IPS DF 4.7 (cell line): Measurements from ENCODE around the gene FCHSD2.
"Not testable (repeated sequence)": the region's sequence is repeated elsewhere in the genome, so short reads cannot be mapped to it uniquely, and the experiment has no call there.

Source experiments
- DNase-seq: peaks from one replicate; pipeline ENCODE4 v3.0.0-alpha.2; 2013; ENCODE audit warnings: low spot score; ENCODE audit errors: extremely low read depth

The FCHSD2 gene

DNA sequence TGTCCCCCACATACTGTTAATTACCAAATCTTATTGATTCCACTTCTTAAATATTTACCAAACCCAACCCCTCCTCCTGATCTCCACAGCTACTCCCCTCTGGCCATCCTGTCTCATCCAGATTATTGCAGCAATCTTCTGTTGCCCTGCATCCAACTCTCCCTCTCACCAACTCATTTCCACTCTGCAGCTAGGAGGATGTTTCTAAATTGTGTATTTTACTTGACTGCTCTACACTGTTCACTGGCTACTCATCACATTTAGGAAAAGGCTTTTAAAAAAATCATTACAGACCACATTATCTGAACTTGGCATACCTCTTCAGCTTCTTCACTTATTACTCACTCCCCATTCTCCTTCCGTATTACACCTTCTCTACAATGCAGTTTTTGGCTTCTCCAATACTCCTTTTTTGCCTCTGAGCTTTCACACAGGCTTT, 210.0 kb downstream of the FCHSD2 start:
- no peak for DNase-seq

DNA sequence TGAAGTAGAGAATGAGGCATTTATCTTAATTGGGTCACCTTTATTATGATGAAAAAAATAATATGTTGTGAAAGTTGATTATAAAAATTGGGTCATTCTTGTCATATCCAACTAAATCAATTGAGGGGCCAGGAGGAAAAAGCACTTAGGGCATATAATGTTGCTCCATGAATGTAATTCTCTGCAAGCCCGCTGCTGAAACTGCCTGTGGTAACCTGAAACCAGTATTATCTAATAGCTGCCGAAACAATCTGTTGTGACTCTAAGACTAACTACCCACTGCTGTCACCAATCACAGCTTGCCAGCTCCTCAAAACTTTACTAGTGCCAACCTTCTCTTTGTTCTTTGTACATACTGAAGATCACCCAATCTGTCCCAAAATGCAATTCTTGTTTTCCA, 212.1 kb downstream of the FCHSD2 start:
- no peak for DNase-seq

DNA sequence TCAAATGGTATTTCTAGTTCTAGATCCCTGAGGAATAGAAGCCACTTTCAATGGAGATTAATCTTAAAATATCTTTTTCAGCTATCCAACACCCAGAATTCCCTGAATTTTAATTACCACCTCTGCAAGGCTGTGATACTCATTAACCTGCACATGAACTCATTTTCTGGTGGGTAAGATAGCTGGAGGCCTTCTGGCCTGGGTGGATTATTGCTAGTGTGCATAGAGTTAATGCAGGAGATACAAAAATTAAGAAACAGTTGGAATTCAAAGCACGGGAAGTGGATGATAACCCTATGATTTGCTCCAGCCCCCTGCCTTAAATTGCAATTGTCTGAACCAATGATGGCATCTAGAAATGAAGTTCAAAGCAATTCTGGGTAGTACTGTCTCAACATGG, 212.9 kb downstream of the FCHSD2 start:
- DNase-seq: no peak

DNA sequence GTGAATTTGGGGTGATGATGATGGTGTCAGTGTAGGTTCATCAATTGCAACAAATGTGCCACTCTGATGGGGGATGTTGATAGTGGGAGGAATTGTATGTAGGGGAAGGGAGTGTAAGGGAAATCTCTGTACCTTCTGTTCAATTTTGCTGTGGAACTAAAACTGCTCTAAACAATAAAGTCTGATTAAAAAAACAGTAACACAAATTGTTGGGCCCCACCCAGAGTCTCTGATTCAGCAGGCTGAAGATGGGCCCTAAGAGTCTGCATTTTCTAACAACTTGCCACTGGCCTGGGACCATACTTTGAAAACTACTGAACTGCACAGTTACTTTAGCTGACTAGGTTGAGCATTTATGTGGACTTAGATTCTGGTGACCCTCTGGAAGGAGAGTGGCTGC, 214.7 kb downstream of the FCHSD2 start:
- no peak for DNase-seq

DNA sequence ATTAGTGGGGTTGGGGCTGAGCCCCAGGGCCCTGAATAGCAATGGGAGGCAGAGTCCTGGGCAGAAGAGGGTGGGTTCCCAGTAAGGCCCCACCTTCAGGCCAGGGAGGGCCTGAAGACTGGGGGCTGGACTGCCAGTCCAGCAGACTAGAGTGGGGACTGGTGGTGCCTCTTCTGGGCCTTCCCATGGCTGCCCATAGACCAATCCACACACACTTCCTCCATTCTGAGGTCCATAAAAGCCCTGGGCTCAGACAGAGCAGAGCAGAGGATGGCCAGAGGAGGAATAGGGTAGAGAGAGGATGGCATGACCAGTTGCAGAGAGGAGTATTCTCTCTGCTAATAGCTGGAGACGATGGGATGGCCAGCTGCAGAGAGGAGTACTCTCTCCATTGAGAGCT, 216.0 kb downstream of the FCHSD2 start:
- DNase-seq: no peak

DNA sequence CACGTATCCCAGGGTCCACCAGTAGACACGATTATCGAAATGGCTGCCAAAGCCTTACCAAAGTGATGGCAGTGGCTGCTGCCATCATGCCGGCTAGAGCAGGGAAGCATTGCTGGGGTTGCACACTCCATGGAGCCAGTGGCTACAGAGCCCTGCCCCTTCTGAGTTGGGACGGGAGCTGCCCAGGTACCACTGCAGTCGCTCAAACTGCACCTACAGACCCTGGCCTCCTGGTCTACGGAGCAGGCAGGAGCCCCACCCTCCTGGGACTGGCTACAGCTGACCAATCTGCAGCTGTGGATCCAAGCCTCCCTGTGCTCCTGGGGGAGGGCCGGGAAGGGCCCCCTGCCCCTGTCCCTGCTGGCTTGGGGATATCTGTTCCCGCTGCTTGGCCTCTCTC, 216.5 kb downstream of the FCHSD2 start:
- DNase-seq: no peak

DNA sequence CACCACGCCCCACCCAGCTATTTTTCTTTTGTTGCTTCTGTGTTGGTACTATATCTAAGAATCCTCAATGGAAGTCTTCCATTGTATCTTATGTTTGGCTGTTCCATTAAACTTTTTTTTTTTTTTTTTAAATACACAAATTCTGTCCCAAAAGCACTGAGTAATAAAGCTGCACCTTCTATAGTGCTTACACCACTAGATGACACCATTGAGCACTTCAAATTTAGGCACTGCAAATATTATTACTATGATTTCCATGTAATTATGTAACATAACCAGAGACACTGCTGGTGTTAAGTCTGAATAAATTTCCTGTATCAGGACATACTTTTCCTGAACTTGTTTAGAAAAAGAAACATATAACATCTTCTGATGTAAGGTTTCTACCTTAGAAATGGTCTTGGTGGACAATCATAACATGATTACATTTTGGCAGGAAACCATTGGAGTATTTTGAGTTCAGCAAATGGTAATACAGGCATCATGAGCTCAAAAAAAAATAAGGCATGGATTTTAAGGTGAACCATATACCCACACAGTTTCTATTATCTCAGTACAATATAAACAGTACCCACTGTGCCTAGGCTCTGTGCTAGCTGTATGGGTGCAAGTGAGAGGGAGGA, 217.4 kb downstream of the FCHSD2 start:
- no peak for DNase-seq

DNA sequence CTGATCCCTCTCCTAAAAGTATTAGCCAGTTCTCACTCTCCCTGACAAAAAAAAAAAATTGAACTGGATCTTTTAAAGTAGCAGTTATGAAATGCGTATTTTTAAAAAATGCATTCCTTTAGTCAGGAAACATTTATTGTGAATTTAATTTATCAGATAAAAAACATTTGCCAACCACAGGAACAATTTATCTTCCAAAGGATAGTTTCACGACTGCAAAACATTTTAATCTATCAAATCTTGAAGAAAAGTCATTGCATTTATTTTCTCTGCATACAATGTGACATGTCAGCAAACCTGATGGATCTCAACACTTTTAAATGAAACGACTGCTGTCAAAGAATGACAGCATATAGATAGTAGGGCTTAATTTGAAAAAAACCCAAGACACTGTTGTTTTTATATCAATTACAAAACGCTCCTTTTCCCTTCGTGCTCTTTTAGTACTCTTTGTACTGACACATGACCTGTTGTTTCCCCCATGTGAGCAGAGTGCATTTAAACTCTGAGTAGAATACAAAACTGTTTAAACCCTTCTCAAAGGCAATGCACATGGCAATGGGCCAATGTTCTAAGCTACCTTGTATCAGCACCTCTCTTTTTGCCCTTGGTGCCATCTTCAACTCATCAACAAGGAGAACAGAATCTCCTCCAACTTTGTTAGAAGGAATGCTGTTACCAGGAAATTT, 220.9 kb downstream of the FCHSD2 start:
- DNase-seq: no peak

DNA sequence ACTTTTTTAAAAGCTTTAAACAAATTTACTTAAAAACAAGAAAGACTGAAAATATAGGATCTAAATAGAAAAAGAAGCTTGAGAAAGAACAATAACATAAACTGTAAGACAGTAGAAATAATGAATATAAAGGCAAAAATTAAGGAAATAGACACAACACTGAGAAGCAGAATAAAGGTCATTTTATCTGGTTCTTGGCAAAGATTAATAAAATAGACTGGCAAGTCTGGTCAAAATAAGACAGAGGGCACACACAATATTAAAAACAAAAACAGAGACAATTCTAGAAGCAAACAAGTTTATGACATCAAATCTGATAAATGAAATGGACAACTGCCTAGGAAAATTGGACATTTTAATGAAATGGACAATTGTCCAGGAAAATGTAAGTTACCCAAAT, 222.1 kb downstream of the FCHSD2 start:
- DNase-seq: no peak

DNA sequence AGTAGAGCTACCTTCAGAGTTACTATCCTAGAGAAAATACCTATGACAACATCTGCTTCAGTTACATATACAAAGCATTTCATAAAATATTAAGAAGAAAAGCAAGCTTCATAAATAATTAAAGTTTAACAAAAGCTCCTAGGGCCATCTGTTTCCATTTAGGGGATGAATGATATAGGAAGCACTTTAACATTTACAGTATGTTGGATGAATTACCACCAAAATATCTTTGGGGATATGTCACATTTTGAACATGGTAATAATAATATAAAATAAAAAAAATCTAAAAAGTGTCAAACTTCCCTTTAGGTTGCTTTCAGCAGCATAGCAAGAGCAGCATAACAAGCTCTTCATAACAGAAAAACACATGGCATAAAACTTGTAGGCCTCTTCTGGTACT, 223.3 kb downstream of the FCHSD2 start:
- no peak for DNase-seq

DNA sequence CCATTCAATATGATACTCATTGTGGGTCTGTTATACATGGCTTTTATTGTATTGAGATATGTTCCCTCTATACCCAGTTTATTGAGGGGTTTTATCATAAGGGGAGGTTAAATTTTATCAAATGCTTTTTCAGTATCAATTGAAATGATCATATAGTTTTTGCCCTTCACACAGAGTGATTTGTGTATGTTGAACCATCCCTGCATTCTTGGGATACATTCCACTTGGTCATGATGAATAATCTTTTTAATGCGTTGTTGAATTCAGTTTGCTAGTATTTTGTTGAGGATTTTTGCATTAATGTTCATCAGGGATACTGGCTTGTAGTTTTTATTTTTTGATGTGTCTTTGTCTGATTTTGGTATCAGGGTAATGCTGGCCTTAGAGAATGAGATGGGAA, 229.9 kb downstream of the FCHSD2 start:
- DNase-seq: no peak

DNA sequence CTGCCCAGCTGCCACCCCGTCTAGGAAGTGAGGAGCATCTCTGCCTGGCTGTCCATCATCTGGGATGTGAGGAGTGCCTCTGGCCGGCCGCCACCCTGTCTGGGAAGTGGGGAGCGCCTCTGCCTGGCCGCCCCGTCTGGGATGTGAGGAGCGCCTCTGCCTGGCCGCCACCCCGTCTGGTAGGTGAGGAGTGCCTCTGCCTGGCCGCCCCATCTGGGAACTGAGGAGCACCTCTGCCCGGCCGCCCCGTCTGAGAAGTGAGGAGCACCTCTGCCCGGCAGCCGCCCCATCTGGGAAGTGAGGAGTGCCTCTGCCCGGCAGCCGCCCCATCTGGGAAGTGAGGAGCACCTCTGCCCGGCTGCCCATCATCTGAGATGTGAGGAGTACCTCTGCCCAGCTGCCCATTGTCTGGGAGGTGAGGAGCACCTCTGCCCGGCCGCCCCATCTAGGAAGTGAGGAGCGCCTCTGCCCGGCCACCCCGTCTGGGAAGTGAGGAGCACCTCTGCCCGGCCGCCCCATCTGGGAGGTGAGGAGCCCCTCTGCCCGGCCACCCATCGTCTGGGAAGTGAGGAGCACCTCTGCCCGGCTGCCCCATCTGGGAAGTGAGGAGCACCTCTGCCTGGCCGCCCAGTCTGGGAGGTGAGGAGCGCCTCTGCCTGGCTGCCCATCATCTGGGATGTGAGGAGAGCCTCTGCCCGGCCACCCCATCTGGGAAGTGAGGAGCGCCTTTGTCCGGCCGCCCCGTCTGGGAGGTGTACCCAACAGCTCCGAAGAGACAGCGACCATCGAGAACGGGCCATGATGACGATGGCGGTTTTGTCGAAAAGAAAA, 232.3 kb downstream of the FCHSD2 start:
- DNase-seq: not testable (repeated sequence)

DNA sequence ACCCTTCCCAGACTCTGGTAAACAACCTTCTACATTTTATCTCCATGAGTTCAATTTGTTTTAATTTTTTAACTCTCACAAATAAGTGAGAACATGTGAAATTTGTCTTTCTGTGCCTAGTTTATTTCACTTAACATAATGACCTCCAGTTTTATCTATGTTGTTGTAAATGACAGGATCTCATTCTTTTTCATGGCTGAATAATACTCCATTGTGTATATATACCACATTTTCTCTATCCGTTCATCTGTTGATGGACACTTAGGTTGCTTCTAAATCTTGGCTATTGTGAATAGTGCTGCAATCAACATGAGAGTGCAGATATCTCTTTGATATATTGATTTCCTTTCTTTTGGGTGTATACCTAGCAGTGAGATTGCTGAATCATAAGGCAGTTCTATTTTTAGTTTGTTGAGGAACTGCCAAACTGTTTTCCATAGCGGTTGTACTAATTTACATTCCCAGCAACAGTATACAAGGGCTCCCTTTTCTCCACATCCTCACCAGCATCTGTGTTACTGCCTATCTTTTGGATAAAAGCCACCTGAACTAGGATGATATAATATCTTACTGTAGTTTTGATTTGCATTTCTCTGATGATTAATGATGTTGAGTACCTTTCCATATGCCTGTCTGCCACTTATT, 234.0 kb downstream of the FCHSD2 start:
- no peak for DNase-seq

DNA sequence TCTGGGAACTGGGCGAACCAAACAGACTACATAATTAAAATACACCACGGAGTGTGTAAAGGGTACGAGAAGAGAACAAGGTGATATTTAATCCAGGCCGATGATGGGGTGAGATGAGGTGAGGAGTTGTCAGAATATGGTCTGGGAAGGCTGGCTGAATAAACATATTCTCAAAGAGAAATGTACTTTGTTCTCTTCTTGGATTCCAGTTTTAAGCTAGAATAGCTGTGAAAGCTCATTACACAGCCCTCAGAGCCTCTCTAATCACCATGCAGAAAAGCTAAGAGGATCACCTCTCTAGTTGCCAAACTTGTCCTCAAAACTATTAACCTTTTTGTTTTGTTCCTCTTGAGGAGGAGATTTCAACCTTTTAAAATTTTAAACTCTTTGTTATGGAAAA, 238.1 kb downstream of the FCHSD2 start:
- DNase-seq: no peak

DNA sequence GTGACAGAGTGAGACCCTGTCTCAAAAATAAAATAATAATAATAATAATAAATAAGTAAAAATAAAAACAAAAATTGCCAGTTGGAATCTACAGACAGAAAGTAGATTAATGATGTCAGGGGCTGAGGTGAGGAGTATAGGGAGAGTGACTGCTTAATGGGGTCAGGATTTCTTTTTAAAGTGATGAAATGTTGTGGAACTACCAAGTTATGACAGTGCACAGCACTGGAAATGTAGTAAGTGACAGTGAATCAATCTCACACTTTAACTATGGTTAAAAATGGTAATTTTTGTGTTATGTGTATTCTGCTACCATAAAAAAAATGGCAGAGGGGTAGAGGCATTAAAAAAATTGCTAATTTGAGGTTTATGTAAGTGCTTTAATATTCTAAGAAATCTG, 240.7 kb downstream of the FCHSD2 start:
- DNase-seq: no peak

DNA sequence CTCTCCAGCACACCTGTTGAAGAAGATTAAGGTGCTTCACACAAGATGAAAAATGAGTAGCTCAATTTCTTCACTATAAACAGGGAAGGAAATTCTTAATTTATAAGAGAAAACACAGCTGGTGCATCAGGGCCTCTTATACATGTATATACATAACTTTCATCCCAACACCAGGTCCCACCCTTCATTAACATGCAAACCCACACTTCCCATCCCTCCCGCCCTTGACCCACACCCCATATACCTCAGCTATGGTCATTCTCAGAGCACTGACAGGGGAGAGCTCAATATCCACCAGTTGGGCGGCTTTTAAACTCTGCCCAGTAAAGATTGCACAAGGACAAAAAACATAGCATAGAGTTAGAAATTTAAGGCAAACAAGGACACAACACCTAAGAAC, 242.1 kb downstream of the FCHSD2 start:
- no peak for DNase-seq

DNA sequence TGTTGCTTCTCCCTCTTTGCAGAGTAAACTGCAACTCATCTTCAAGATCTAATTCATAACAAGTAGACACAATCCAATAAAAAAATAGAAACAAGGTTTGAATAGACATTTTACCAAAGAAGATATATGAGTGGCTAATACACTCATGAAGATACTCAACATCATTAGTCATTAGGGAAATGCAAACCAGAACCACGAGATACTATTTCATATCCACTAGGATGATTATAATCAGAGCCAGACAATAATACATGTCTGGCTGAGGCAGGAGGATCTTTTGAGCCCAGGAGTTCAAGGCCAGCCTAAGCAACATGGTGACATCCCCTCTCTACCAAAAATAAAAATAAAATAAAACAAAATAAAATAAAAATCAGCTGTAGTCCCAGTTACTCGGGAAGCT, 242.9 kb downstream of the FCHSD2 start:
- DNase-seq: no peak

DNA sequence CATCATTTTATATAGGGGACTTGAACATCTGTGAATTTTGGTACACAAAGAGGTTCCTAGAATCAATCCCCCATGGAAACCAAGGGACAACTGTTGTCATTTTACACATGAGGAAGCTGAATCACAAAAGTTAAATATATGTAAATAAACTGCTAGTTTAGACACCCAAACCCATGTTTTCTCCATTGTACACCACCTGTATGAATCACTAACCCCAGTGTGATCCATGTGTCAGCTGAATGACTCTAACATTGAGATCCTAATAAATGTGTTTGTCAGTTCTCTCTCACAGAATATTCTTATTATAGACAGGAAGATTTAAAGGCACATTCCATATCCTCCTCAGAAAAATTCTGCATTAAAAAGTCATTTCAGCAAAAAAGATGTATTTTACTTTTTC, 244.6 kb downstream of the FCHSD2 start:
- DNase-seq: no peak

DNA sequence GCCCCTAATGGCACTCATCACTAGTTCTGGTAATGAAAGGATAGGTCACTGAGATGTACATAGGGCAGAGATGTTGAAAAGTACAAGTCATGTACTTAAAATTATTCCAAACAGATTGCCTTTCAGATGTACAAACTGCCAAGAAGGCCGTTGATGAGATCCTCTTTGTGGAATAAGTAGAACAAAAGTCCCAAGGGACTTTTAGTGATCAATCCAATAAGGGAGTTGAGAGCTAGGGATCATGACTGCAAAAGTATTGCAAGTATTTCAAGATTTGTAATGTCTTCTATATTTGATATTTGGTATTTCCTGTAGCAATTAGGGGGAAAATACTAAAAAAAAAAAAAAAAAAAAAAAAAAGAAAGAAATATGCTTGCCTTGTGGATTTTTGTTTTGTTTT, 245.7 kb downstream of the FCHSD2 start:
- DNase-seq: no peak

DNA sequence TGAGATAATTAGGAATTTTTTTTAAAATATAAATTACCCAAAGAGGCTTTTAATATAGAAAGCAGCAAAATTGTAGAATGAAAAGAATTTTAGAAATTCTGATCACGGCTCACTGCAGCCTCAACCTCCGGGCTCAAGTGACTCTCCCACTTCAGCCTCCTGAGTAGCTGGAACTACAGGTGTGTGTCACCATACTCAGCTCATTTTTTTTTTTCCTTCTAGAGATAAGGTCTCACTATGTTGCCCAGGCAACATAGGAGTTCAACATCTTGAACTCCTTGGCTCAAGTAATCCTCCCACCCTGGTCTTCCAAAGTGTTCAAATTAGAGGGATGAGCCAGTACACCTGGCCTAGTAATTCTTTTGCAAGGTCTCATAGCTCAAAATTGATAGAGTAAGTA, 251.2 kb downstream of the FCHSD2 start:
- DNase-seq: no peak

DNA sequence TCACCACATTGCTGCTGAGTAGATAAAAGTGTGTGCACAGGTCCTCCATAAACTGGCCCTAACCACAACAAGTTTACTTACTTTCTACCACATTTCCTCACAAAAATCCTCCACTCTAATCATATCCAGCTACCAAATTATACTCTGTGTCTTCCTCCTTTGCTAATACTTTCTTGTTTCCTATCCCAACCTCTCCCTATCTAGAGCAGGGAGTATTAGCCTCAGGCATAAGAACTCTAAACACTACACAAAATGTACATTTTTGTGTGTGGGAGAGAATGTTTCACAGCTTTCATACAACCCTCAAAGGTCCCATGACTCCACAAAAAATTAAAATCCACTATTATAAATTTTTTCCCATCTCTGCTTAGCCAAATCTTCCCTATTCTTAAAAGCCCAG, 255.5 kb downstream of the FCHSD2 start:
- DNase-seq: no peak
